ENCODE measurements around the gene ARHGAP44. TPM values are rescaled to one million over a fixed set of nuclear protein-coding genes. Genes with fewer than 3 reads are reported as not detected.

The ARHGAP44 gene
- total and polyA plus RNA-seq, 2 of the 8 experiments (the other 6 are each of a cell fraction or from before 2014, with no cell fraction given), result 6.2 to 22.2 TPM

- TF ChIP-seq, protein P1, sequence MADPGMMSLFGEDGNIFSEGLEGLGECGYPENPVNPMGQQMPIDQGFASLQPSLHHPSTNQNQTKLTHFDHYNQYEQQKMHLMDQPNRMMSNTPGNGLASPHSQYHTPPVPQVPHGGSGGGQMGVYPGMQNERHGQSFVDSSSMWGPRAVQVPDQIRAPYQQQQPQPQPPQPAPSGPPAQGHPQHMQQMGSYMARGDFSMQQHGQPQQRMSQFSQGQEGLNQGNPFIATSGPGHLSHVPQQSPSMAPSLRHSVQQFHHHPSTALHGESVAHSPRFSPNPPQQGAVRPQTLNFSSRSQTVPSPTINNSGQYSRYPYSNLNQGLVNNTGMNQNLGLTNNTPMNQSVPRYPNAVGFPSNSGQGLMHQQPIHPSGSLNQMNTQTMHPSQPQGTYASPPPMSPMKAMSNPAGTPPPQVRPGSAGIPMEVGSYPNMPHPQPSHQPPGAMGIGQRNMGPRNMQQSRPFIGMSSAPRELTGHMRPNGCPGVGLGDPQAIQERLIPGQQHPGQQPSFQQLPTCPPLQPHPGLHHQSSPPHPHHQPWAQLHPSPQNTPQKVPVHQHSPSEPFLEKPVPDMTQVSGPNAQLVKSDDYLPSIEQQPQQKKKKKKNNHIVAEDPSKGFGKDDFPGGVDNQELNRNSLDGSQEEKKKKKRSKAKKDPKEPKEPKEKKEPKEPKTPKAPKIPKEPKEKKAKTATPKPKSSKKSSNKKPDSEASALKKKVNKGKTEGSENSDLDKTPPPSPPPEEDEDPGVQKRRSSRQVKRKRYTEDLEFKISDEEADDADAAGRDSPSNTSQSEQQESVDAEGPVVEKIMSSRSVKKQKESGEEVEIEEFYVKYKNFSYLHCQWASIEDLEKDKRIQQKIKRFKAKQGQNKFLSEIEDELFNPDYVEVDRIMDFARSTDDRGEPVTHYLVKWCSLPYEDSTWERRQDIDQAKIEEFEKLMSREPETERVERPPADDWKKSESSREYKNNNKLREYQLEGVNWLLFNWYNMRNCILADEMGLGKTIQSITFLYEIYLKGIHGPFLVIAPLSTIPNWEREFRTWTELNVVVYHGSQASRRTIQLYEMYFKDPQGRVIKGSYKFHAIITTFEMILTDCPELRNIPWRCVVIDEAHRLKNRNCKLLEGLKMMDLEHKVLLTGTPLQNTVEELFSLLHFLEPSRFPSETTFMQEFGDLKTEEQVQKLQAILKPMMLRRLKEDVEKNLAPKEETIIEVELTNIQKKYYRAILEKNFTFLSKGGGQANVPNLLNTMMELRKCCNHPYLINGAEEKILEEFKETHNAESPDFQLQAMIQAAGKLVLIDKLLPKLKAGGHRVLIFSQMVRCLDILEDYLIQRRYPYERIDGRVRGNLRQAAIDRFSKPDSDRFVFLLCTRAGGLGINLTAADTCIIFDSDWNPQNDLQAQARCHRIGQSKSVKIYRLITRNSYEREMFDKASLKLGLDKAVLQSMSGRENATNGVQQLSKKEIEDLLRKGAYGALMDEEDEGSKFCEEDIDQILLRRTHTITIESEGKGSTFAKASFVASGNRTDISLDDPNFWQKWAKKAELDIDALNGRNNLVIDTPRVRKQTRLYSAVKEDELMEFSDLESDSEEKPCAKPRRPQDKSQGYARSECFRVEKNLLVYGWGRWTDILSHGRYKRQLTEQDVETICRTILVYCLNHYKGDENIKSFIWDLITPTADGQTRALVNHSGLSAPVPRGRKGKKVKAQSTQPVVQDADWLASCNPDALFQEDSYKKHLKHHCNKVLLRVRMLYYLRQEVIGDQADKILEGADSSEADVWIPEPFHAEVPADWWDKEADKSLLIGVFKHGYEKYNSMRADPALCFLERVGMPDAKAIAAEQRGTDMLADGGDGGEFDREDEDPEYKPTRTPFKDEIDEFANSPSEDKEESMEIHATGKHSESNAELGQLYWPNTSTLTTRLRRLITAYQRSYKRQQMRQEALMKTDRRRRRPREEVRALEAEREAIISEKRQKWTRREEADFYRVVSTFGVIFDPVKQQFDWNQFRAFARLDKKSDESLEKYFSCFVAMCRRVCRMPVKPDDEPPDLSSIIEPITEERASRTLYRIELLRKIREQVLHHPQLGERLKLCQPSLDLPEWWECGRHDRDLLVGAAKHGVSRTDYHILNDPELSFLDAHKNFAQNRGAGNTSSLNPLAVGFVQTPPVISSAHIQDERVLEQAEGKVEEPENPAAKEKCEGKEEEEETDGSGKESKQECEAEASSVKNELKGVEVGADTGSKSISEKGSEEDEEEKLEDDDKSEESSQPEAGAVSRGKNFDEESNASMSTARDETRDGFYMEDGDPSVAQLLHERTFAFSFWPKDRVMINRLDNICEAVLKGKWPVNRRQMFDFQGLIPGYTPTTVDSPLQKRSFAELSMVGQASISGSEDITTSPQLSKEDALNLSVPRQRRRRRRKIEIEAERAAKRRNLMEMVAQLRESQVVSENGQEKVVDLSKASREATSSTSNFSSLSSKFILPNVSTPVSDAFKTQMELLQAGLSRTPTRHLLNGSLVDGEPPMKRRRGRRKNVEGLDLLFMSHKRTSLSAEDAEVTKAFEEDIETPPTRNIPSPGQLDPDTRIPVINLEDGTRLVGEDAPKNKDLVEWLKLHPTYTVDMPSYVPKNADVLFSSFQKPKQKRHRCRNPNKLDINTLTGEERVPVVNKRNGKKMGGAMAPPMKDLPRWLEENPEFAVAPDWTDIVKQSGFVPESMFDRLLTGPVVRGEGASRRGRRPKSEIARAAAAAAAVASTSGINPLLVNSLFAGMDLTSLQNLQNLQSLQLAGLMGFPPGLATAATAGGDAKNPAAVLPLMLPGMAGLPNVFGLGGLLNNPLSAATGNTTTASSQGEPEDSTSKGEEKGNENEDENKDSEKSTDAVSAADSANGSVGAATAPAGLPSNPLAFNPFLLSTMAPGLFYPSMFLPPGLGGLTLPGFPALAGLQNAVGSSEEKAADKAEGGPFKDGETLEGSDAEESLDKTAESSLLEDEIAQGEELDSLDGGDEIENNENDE (IDR thresholded peaks at IDR 0.05; ENCODE audit: insufficient replicate concordance, low read length), result no peak
- TF ChIP-seq SIN3A (conservative IDR thresholded peaks at IDR 0.05 in 1 of 2, IDR thresholded peaks at IDR 0.05 in 1 of 2; ENCODE audit: low read depth in 1 of 2, low read length in 2 of 2) (no peak), KDM1A (IDR thresholded peaks at IDR 0.05; ENCODE audit: borderline replicate concordance, low read length) (no peak), USF2 (IDR thresholded peaks at IDR 0.05; ENCODE audit: low read length) (no peak)
These were observed 111.2 kb downstream of the ARHGAP44 start (continued) for GRCh38 chr17:12900474-12900873.

Measured in H1 (cell line).